ENCODE data around the gene CACNA1G.

The CACNA1G gene

DNA sequence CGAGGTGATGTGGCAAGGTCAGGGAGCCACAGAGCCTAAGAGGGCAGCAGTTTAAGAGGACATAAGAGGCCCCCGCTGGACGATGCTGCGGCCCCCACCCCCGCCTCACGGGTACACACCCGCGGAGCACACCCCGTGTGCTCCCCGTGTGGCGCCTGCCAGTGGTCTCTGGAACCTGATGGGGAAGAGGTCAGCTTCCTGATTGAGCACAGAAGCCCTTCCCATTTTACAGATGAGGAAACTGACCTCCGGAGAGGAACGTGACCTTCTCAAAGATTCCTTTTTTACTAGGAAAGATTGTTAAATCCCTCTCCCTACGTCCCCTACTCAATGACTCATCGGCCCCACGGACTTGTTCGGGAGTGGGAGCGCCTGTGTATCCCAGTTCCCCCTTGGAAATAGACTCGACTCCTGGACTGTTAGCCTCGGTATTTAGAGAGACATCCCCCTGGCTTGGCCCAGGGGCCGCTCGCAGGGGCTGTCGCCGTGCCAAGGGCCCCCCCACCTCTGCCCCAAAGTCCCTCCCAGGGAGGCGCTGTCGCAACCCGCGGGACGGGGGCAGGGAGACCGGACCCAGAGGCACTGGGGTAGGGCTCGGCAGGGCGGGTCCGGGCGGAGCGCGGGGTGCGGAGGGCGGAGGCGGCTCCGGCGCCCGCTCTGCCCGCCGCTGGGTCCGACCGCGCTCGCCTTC, 73.9 kb downstream of the CACNA1G start, which contains the start of gene ABCC3:
Gene ABCC3 (plus strand): TSS at position 658 of the 691 bp plus-strand sequence. CDS start 56 bp downstream, outside the sequence.
- TF ChIP-seq, protein P1, sequence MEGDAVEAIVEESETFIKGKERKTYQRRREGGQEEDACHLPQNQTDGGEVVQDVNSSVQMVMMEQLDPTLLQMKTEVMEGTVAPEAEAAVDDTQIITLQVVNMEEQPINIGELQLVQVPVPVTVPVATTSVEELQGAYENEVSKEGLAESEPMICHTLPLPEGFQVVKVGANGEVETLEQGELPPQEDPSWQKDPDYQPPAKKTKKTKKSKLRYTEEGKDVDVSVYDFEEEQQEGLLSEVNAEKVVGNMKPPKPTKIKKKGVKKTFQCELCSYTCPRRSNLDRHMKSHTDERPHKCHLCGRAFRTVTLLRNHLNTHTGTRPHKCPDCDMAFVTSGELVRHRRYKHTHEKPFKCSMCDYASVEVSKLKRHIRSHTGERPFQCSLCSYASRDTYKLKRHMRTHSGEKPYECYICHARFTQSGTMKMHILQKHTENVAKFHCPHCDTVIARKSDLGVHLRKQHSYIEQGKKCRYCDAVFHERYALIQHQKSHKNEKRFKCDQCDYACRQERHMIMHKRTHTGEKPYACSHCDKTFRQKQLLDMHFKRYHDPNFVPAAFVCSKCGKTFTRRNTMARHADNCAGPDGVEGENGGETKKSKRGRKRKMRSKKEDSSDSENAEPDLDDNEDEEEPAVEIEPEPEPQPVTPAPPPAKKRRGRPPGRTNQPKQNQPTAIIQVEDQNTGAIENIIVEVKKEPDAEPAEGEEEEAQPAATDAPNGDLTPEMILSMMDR (IDR thresholded peaks at IDR 0.05; ENCODE audit: low read depth, low read length): no peak
- DNase-seq: no peak
- no peak within 1 kb of the TSS for H3K27ac ChIP-seq
- no peaks in the 10 kb centered on the region for H3K36me3 ChIP-seq
- H3K27me3 ChIP-seq (ENCODE audit: insufficient read depth, low read depth, severe bottlenecking): no peaks in the 10 kb centered on the region
- H3K4me3 ChIP-seq (ENCODE audit: low read depth, low read length): no peak within 1 kb of the TSS
- no peaks in the 10 kb centered on the region for H3K9me3 ChIP-seq (ENCODE audit: severe bottlenecking)

DNA sequence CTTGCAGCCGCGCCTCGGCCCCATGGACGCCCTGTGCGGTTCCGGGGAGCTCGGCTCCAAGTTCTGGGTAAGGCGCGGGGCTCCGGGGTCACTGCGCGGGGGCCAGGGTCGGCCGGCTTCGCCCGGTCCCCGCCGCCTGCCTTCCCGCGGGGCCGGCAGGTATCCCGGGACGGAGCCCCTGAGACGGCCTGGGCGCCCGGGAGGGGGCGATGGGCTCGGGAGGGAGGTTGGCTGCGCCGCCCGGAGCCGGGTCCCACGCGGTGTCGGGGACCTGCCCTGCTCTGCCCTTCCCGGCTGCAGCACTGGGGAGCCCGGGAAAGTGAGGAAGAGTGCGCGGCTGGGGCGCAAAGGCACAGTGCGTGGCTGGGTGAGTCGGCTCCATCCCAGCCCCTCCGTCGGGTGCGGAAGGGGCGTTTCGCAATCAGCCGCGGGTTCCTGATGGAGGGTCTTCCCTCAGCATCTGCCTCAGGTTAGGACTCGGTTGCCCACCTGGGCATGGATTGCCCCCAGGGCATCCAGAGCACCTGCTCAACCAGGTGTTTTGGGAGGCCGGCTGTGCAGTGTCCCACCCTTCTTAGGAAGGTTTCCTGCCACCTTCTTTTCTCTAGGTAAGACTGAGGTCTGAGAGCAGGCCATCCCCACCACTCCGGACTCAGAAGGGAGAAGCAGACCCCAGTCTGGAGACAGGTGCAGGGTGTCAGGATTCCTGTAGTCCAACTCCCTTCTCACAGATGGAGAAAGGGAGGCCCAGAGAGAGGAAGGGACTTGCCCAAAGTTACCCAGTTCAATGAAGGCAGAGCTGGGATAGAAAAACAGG, 74.6 kb downstream of the CACNA1G start:
- no peaks in the 10 kb centered on the region for H3K36me3 ChIP-seq
- no peak for DNase-seq
- no peak overlapping the region for H3K27ac ChIP-seq
- H3K4me3 ChIP-seq (ENCODE audit: low read depth, low read length): no peak overlapping the region
- no peaks in the 10 kb centered on the region for H3K27me3 ChIP-seq (ENCODE audit: insufficient read depth, low read depth, severe bottlenecking)
- H3K9me3 ChIP-seq (ENCODE audit: severe bottlenecking): no peaks in the 10 kb centered on the region
- TF ChIP-seq, protein P1 (IDR thresholded peaks at IDR 0.05; ENCODE audit: low read depth, low read length): no peak

DNA sequence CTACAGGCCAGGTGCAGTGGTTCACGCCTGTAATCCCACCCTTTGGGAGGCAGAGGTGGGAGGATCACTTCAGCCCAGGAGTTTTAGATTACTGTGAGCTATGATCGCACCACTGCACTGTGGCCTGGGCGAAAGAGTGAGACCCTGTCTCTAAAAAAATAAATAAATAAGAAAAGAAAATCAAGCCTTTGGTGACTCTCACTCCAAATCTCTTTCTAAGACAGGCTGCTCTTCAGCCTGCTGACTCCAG, 75.1 kb downstream of the CACNA1G start:
- DNase-seq: no peak
- no peak overlapping the region for H3K4me3 ChIP-seq (ENCODE audit: low read depth, low read length)
- H3K36me3 ChIP-seq: no peaks in the 10 kb centered on the region
- TF ChIP-seq, protein P1 (IDR thresholded peaks at IDR 0.05; ENCODE audit: low read depth, low read length): no peak
- H3K9me3 ChIP-seq (ENCODE audit: severe bottlenecking): no peaks in the 10 kb centered on the region
- H3K27me3 ChIP-seq (ENCODE audit: insufficient read depth, low read depth, severe bottlenecking): no peaks in the 10 kb centered on the region
- H3K27ac ChIP-seq: no peak overlapping the region

DNA sequence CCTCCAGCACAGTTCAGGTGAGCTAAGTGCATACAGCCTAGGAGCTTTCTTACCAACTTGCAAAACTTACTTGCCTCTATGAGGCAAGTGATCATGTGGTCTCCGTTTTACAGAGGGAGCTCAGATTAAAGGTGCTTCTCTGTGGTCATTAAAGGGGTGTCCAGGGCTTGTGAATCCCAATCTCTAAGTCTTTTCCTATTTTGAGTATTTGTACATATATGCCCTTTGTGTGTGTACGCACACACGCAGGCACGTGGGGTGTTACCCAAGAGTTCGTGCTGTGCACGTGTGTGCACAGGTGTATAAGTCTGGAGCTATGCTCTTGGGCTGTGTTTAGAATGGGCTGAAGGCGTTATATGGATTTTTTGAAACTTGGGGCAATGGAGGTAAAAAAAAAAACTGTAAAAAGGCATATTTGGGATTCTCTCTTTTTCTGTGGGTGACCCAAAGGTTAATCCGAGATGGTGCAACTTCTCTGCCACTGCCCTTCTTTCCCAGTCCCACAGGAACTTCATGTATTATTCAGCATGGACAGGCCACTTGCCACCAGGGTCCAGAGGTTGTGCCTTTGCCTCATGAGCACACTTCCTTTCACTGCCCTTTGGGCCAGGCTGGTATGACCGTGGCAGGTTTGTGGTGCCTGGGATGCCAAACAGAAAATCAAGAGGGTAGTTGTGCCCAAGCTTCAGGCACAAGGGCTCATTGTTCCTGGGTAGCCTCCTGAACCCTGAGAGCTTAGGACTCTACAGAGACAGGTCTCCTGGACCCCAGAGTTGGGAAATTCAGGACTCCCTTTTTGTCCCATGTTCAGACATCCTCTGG, 75.7 kb downstream of the CACNA1G start:
- Histone ChIP-seq H3K4me3 (ENCODE audit: low read depth, low read length) (no peak overlapping the region), H3K27me3 (ENCODE audit: insufficient read depth, low read depth, severe bottlenecking) (no peaks in the 10 kb centered on the region), H3K36me3 (no peaks in the 10 kb centered on the region), H3K27ac (no peak overlapping the region), H3K9me3 (ENCODE audit: severe bottlenecking) (no peaks in the 10 kb centered on the region)
- DNase-seq: no peak
- TF ChIP-seq, protein P1 (IDR thresholded peaks at IDR 0.05; ENCODE audit: low read depth, low read length): no peak

DNA sequence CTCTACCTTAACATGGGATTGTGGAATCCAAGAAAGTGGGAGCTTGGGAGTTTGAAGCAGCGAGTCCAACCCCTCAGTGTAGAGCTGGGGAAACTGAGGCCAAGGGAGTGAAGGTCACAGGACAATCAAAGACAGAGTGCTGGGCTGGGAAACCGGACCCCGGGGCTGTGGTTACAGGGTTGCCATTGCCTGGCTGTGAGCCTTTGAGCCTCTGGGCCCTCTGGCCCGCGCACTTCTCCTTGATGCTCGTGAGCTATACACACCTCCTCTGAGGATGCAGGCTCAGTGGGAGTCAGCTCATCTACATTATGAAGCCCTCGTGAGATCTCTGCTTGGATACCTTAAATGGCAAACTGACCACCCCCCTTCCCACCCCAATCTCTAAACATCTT, 76.3 kb downstream of the CACNA1G start:
- no peaks in the 10 kb centered on the region for H3K36me3 ChIP-seq
- no peak overlapping the region for H3K27ac ChIP-seq
- no peak for DNase-seq
- no peaks in the 10 kb centered on the region for H3K9me3 ChIP-seq (ENCODE audit: severe bottlenecking)
- H3K4me3 ChIP-seq (ENCODE audit: low read depth, low read length): no peak overlapping the region
- no peaks in the 10 kb centered on the region for H3K27me3 ChIP-seq (ENCODE audit: insufficient read depth, low read depth, severe bottlenecking)
- TF ChIP-seq, protein P1 (IDR thresholded peaks at IDR 0.05; ENCODE audit: low read depth, low read length): no peak
